HCT116 (cell line): ENCODE results near the gene TLN1.

Experiments used
- CTCF ChIP-seq, 3 experiments: fragments of 200-600 bp in 1 of 3; sonication (generic) in 1 of 3; IDR thresholded peaks in 2 of 3; conservative IDR thresholded peaks in 1 of 3; 2 replicates each; pipeline ENCODE4 v1.5.1; 2012 to 2017; ENCODE audit warnings: low read depth in 2 of 3, low read length in 2 of 3, antibody characterized with exemption in 1 of 3, borderline replicate concordance in 1 of 3, control low read depth in 1 of 3, mild to moderate bottlenecking in 1 of 3, mixed read lengths in 1 of 3, mixed run types in 1 of 3, moderate library complexity in 1 of 3; ENCODE audit not compliant: insufficient read depth in 1 of 3
- EGR1 ChIP-seq: IDR thresholded peaks from 2 replicates; pipeline ENCODE4 v1.6.1; 2012; ENCODE audit warnings: low read depth
- EZH2 ChIP-seq: fragments of 200-600 bp; sonication (generic); IDR thresholded peaks from 2 replicates; pipeline ENCODE4 v1.6.1; 2017; ENCODE audit warnings: antibody characterized with exemption, mixed run types
- EZH2phosphoT487 ChIP-seq: fragments of 200-600 bp; IDR thresholded peaks from 2 replicates; pipeline ENCODE4 v1.6.1; 2018; ENCODE audit warnings: antibody characterized with exemption, borderline replicate concordance
- FOSL1 ChIP-seq: IDR thresholded peaks from 2 replicates; pipeline ENCODE4 v1.6.1; 2012; ENCODE audit warnings: low read depth
- JUND ChIP-seq: IDR thresholded peaks from 2 replicates; pipeline ENCODE4 v1.6.1; 2012
- POLR2AphosphoS5 ChIP-seq: IDR thresholded peaks from 2 replicates; pipeline ENCODE4 v1.6.1; 2011; ENCODE audit warnings: mild to moderate bottlenecking, low read depth, low read length, moderate library complexity
- RAD21 ChIP-seq: IDR thresholded peaks from 2 replicates; pipeline ENCODE4 v1.6.1; 2012; ENCODE audit warnings: low read depth, mild to moderate bottlenecking
- SIN3A ChIP-seq: IDR thresholded peaks from 2 replicates; pipeline ENCODE4 v1.6.1; 2012; ENCODE audit warnings: low read depth
- SRF ChIP-seq: IDR thresholded peaks from 2 replicates; pipeline ENCODE4 v1.6.1; 2012; ENCODE audit warnings: low read depth
- TCF7L2 ChIP-seq: IDR thresholded peaks from 2 replicates; pipeline ENCODE4 v1.7.0; 2011; ENCODE audit warnings: borderline replicate concordance, inconsistent platforms; ENCODE audit not compliant: insufficient read depth, insufficient read length; ENCODE audit errors: extremely low read depth

- TF ChIP-seq CTCF (IDR thresholded peaks at IDR 0.05 in 2 of 3, conservative IDR thresholded peaks at IDR 0.05 in 1 of 3; ENCODE audit: borderline replicate concordance in 1 of 3, insufficient read depth in 1 of 3, low read depth in 2 of 3, low read length in 2 of 3) = peak in 2 of 3 experiments; percentile 48; a peak in 4 of 6 replicates
- no peak for TF ChIP-seq EZH2phosphoT487
- TF ChIP-seq POLR2AphosphoS5 = no peak
- TF ChIP-seq EZH2 = no peak
- no peak for TF ChIP-seq RAD21
- no peak for TF ChIP-seq FOSL1
- TF ChIP-seq SIN3A = no peak
- TF ChIP-seq JUND = no peak
- TF ChIP-seq EGR1 = no peak
- no peak for TF ChIP-seq SRF
- TF ChIP-seq TCF7L2 = no peak
Measured at GRCh38 chr9:35660966-35661415, 71.0 kb downstream of the TLN1 start.
